Vagina (tissue), 2 donors: ENCODE measurements around the gene RORC.

Experiments
- POLR2A ChIP-seq, 2 donors: fragments of 450-650 bp; IDR thresholded peaks; one replicate each; pipeline ENCODE4 v1.6.1; 2017; ENCODE audit warnings: antibody characterized with exemption in 2 of 2, mild to moderate bottlenecking in 2 of 2, moderate library complexity in 2 of 2
- TF ChIP-seq, protein P1 (sequence below), 3 experiments: fragments of 450-650 bp in 2 of 3; fragments of 200-600 bp in 1 of 3; sonication (generic) in 1 of 3; IDR thresholded peaks; one replicate each; pipeline ENCODE4 v1.5.1; 2017 to 2019; ENCODE audit warnings: antibody characterized with exemption in 3 of 3, mild to moderate bottlenecking in 2 of 3, moderate library complexity in 2 of 3

DNA sequence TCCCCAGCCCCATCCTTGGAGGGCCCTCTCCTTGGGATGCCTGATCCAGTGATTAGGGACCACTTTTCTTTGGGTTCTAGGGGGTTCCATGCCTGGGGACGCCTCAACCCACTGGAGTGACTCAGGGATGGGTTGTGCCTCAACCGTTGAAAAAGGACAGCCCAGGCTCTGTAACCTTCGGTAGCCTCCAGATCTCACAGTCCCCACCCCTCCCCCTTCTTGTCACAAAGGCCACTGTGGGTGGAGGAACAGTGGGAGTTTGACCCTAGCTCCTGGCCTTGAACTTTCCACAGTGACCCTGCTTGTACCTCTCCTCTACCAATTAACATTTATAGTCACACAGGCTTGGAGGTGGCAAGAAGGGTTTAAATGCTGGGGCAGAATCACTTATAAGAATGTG is 2.6 kb upstream of the RORC start:
- TF ChIP-seq, protein P1, sequence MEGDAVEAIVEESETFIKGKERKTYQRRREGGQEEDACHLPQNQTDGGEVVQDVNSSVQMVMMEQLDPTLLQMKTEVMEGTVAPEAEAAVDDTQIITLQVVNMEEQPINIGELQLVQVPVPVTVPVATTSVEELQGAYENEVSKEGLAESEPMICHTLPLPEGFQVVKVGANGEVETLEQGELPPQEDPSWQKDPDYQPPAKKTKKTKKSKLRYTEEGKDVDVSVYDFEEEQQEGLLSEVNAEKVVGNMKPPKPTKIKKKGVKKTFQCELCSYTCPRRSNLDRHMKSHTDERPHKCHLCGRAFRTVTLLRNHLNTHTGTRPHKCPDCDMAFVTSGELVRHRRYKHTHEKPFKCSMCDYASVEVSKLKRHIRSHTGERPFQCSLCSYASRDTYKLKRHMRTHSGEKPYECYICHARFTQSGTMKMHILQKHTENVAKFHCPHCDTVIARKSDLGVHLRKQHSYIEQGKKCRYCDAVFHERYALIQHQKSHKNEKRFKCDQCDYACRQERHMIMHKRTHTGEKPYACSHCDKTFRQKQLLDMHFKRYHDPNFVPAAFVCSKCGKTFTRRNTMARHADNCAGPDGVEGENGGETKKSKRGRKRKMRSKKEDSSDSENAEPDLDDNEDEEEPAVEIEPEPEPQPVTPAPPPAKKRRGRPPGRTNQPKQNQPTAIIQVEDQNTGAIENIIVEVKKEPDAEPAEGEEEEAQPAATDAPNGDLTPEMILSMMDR (IDR thresholded peaks at IDR 0.05), result no peak
- TF ChIP-seq POLR2A (IDR thresholded peaks at IDR 0.05), result no peak
